Measurements from ENCODE around the gene STXBP1.

STXBP1 gene

DNA sequence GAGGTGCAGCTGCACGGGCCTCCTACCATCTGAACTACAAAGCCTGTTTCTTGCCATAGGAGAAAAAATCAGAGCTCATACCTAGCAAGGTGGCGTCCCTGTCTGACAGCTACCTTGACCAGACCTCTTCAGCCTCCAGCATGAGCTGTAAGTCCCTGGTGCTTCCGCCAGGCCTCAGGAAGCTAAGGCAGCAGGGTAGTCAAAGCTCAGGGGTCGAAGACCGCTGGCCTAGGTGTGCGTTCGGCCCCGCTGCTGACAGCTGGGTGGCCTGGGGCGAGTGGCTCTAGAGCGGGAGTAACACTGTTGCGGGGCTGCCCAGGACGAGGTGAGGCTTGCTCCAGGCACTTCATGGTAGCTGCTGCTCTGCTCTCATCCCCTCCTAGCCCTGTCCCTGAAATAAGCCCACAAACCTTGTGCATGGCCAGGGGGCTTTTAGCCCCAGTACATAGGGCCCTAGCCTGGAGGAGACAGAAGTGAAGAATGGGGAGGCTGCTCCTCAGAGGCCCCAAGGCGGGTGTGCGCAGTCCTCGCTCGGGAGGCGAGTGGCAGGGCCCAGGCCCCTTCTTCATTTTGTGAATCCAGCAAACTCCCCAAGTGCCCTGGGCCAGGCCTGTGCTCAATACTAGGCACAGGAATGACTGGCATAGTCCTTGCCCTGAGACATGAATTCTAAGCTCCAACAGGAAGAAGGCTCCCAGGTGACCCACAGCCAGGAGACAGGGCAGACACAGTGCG is 117.6 kb downstream of the STXBP1 start:
- no peak overlapping the region for H3K4me3 ChIP-seq (ENCODE audit: low read depth, low read length)
- no peak overlapping the region for H2BK5ac ChIP-seq (ENCODE audit: low read depth, low read length, poor library complexity)
- no peak overlapping the region for H3K4me2 ChIP-seq (ENCODE audit: low read length)
- no peaks in the 10 kb centered on the region for H3K79me2 ChIP-seq (ENCODE audit: control insufficient read depth, insufficient read depth, low read length, poor library complexity)
- H2AFZ ChIP-seq (ENCODE audit: insufficient read depth, low read length, poor library complexity) = no peak overlapping the region
- H3K27ac ChIP-seq (ENCODE audit: low read depth, low read length) = no peak overlapping the region
- no peaks in the 10 kb centered on the region for H3K36me3 ChIP-seq (ENCODE audit: control insufficient read depth in 1 of 2, insufficient read depth in 2 of 2, low read length in 2 of 2)
- DNase-seq = no peak
- no peak overlapping the region for H2BK120ac ChIP-seq (ENCODE audit: insufficient read depth, low read length, poor library complexity)
- no peaks in the 10 kb centered on the region for H3K27me3 ChIP-seq (ENCODE audit: insufficient read depth, low read length)
- no peak overlapping the region for H4K8ac ChIP-seq (ENCODE audit: low read depth, low read length)
- H3K14ac ChIP-seq (ENCODE audit: low read length) = no peak overlapping the region
- no peak overlapping the region for H2AK5ac ChIP-seq (ENCODE audit: low read length)
- H3K4me1 ChIP-seq (ENCODE audit: control insufficient read depth in 1 of 2, insufficient read depth in 2 of 2, low read length in 2 of 2) = peaks cover 4 to 5% of the 10 kb centered on the region in 2 experiments
- H3K9me3 ChIP-seq (ENCODE audit: insufficient read depth, low read depth, low read length) = peaks cover 2% of the 10 kb centered on the region
- no peak overlapping the region for H2BK12ac ChIP-seq (ENCODE audit: low read length)
- WGBS (ENCODE audit: extremely low coverage, insufficient coverage, insufficient read length) = no CpG with 5 or more reads among the region's 18 CpGs
- H3K23ac ChIP-seq (ENCODE audit: low read length) = no peak overlapping the region
- no peak overlapping the region for H3K9ac ChIP-seq (ENCODE audit: low read length)
- no peak overlapping the region for H4K12ac ChIP-seq (ENCODE audit: low read depth, low read length)
- no peak overlapping the region for H4K91ac ChIP-seq (ENCODE audit: low read depth, low read length)
- H3K18ac ChIP-seq (ENCODE audit: low read length) = no peak overlapping the region
- H3K4ac ChIP-seq (ENCODE audit: low read depth, low read length) = no peak overlapping the region
- H3K79me1 ChIP-seq (ENCODE audit: low read length) = peaks cover 2% of the 10 kb centered on the region

DNA sequence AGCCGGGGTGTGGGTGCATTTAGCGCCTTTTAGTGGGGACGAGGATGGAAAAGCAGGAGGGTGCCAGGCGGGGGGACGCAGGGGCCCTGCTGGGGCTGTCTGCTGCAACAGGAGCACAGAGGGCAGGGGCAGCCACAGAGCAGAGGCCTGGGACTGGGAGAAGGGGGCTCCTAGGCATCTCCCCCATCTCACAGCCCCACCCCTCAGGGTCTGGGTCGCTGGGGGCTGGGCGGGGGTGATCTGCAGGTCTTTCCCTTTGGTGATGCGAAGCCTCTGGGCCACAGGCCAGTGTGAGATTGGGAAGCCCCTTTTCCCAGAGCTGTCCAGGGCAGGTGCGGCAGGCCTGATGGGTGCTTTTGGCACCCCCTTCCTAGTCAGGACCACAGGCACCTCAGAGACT is 118.2 kb downstream of the STXBP1 start:
- DNase-seq = no peak
- H3K36me3 ChIP-seq (ENCODE audit: control insufficient read depth in 1 of 2, insufficient read depth in 2 of 2, low read length in 2 of 2) = no peaks in the 10 kb centered on the region
- no peak overlapping the region for H3K27ac ChIP-seq (ENCODE audit: low read depth, low read length)
- peaks cover 4 to 5% of the 10 kb centered on the region in 2 experiments for H3K4me1 ChIP-seq (ENCODE audit: control insufficient read depth in 1 of 2, insufficient read depth in 2 of 2, low read length in 2 of 2)
- H2AFZ ChIP-seq (ENCODE audit: insufficient read depth, low read length, poor library complexity) = no peak overlapping the region
- H3K4me3 ChIP-seq (ENCODE audit: low read depth, low read length) = no peak overlapping the region
- peaks cover 2% of the 10 kb centered on the region for H3K9me3 ChIP-seq (ENCODE audit: insufficient read depth, low read depth, low read length)
- no peak overlapping the region for H3K23ac ChIP-seq (ENCODE audit: low read length)
- no peak overlapping the region for H3K14ac ChIP-seq (ENCODE audit: low read length)
- no CpG with 5 or more reads among the region's 9 CpGs for WGBS (ENCODE audit: extremely low coverage, insufficient coverage, insufficient read length)
- H4K12ac ChIP-seq (ENCODE audit: low read depth, low read length) = no peak overlapping the region
- no peak overlapping the region for H4K8ac ChIP-seq (ENCODE audit: low read depth, low read length)
- H3K27me3 ChIP-seq (ENCODE audit: insufficient read depth, low read length) = no peaks in the 10 kb centered on the region
- H2BK120ac ChIP-seq (ENCODE audit: insufficient read depth, low read length, poor library complexity) = no peak overlapping the region
- H2BK5ac ChIP-seq (ENCODE audit: low read depth, low read length, poor library complexity) = no peak overlapping the region
- no peak overlapping the region for H3K4me2 ChIP-seq (ENCODE audit: low read length)
- no peak overlapping the region for H3K18ac ChIP-seq (ENCODE audit: low read length)
- H3K9ac ChIP-seq (ENCODE audit: low read length) = no peak overlapping the region
- H3K79me2 ChIP-seq (ENCODE audit: control insufficient read depth, insufficient read depth, low read length, poor library complexity) = peaks cover 2% of the 10 kb centered on the region
- no peak overlapping the region for H3K4ac ChIP-seq (ENCODE audit: low read depth, low read length)
- no peak overlapping the region for H2BK12ac ChIP-seq (ENCODE audit: low read length)
- no peak overlapping the region for H4K91ac ChIP-seq (ENCODE audit: low read depth, low read length)
- H3K79me1 ChIP-seq (ENCODE audit: low read length) = peaks cover 6% of the 10 kb centered on the region
- H2AK5ac ChIP-seq (ENCODE audit: low read length) = no peak overlapping the region

DNA sequence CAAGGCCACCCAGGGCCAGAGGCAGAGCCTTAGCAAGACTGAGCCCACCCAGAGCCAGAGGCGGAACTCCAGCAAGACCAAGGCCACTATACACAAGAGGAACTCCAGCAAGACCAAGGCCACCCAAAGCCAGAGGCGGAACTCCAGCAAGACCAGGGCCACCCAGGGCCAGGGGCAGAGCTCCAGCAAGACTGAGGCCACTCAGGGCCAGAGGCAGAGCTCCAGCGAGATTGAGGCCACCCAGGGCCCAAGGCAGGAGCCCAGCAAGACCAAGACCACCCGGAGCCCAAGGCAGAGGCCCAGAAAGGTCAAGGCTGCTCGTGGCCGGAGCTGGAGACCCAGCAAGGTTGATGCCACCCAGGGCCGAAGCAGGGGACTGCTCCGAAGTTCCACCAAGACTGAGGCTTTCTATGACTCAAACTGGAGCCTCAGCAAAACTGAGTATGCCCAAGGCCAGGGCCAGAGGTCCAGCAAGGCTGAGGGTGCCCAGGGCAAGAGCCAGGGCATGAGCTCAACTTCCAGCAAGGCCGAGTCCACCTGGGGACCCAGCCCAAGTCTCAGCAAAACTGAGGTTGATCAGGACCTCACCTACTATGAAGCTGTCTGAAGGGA is 118.8 kb downstream of the STXBP1 start:
- Histone ChIP-seq H2BK120ac (ENCODE audit: insufficient read depth, low read length, poor library complexity) (no peak overlapping the region), H3K4me1 (ENCODE audit: control insufficient read depth in 1 of 2, insufficient read depth in 2 of 2, low read length in 2 of 2) (peaks cover 4 to 5% of the 10 kb centered on the region in 2 experiments), H3K4me3 (ENCODE audit: low read depth, low read length) (no peak overlapping the region), H3K23ac (ENCODE audit: low read length) (no peak overlapping the region), H3K36me3 (ENCODE audit: control insufficient read depth in 1 of 2, insufficient read depth in 2 of 2, low read length in 2 of 2) (no peaks in the 10 kb centered on the region), H3K27me3 (ENCODE audit: insufficient read depth, low read length) (no peaks in the 10 kb centered on the region), H2BK5ac (ENCODE audit: low read depth, low read length, poor library complexity) (no peak overlapping the region), H3K9me3 (ENCODE audit: insufficient read depth, low read depth, low read length) (peaks cover 2% of the 10 kb centered on the region), H4K91ac (ENCODE audit: low read depth, low read length) (no peak overlapping the region), H3K4me2 (ENCODE audit: low read length) (no peak overlapping the region), H2BK12ac (ENCODE audit: low read length) (no peak overlapping the region), H2AFZ (ENCODE audit: insufficient read depth, low read length, poor library complexity) (no peak overlapping the region), H3K4ac (ENCODE audit: low read depth, low read length) (no peak overlapping the region), H3K14ac (ENCODE audit: low read length) (no peak overlapping the region), H3K27ac (ENCODE audit: low read depth, low read length) (no peak overlapping the region), H3K79me2 (ENCODE audit: control insufficient read depth, insufficient read depth, low read length, poor library complexity) (peaks cover 2% of the 10 kb centered on the region), H3K18ac (ENCODE audit: low read length) (no peak overlapping the region), H3K9ac (ENCODE audit: low read length) (no peak overlapping the region), H4K8ac (ENCODE audit: low read depth, low read length) (no peak overlapping the region), H4K12ac (ENCODE audit: low read depth, low read length) (no peak overlapping the region), H3K79me1 (ENCODE audit: low read length) (peaks cover 6% of the 10 kb centered on the region), H2AK5ac (ENCODE audit: low read length) (no peak overlapping the region)
- no CpG with 5 or more reads among the region's 9 CpGs for WGBS (ENCODE audit: extremely low coverage, insufficient coverage, insufficient read length)
- no peak for DNase-seq

DNA sequence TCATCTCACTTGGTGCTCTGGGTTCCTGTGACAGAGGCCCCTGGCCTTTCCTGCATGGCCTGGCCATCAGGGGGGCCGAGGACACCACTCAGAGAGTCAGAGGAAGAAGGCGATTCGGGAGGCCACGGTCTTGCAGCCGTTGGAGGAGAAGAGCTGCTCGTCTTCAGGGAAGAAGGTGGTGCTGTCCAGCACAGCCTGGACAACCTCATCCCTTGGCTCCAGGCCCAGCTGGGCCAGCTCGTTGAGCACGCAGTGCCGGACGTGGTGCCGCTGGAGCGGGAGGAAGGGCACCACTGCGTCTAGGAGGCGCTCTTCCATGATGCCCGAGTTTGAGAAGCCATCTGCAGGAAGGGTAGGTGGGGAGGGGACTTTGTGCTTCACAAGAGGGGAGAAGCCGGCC is 119.9 kb downstream of the STXBP1 start:
- H4K8ac ChIP-seq (ENCODE audit: low read depth, low read length) = no peak overlapping the region
- H3K79me1 ChIP-seq (ENCODE audit: low read length) = peaks cover 6% of the 10 kb centered on the region
- no peak overlapping the region for H2AFZ ChIP-seq (ENCODE audit: insufficient read depth, low read length, poor library complexity)
- no peaks in the 10 kb centered on the region for H3K27me3 ChIP-seq (ENCODE audit: insufficient read depth, low read length)
- H3K4me3 ChIP-seq (ENCODE audit: low read depth, low read length) = no peak overlapping the region
- no peaks in the 10 kb centered on the region for H3K9me3 ChIP-seq (ENCODE audit: insufficient read depth, low read depth, low read length)
- H3K18ac ChIP-seq (ENCODE audit: low read length) = no peak overlapping the region
- H3K27ac ChIP-seq (ENCODE audit: low read depth, low read length) = no peak overlapping the region
- H3K4me2 ChIP-seq (ENCODE audit: low read length) = no peak overlapping the region
- no peak overlapping the region for H3K23ac ChIP-seq (ENCODE audit: low read length)
- H2AK5ac ChIP-seq (ENCODE audit: low read length) = no peak overlapping the region
- no peak overlapping the region for H3K9ac ChIP-seq (ENCODE audit: low read length)
- H3K14ac ChIP-seq (ENCODE audit: low read length) = no peak overlapping the region
- no peak overlapping the region for H3K4ac ChIP-seq (ENCODE audit: low read depth, low read length)
- DNase-seq = no peak
- H2BK120ac ChIP-seq (ENCODE audit: insufficient read depth, low read length, poor library complexity) = no peak overlapping the region
- H3K79me2 ChIP-seq (ENCODE audit: control insufficient read depth, insufficient read depth, low read length, poor library complexity) = peaks cover 2% of the 10 kb centered on the region
- H4K12ac ChIP-seq (ENCODE audit: low read depth, low read length) = no peak overlapping the region
- no peaks in the 10 kb centered on the region for H3K36me3 ChIP-seq (ENCODE audit: control insufficient read depth in 1 of 2, insufficient read depth in 2 of 2, low read length in 2 of 2)
- H2BK5ac ChIP-seq (ENCODE audit: low read depth, low read length, poor library complexity) = no peak overlapping the region
- no CpG with 5 or more reads among the region's 16 CpGs for WGBS (ENCODE audit: extremely low coverage, insufficient coverage, insufficient read length)
- H2BK12ac ChIP-seq (ENCODE audit: low read length) = no peak overlapping the region
- H3K4me1 ChIP-seq (ENCODE audit: control insufficient read depth in 1 of 2, insufficient read depth in 2 of 2, low read length in 2 of 2) = peaks cover 4 to 5% of the 10 kb centered on the region in 2 experiments
- no peak overlapping the region for H4K91ac ChIP-seq (ENCODE audit: low read depth, low read length)
